HTERT RPE-1 (cell line): ENCODE measurements around the gene OR2T34.
"Not testable (repeated sequence)": the region's sequence is repeated elsewhere in the genome, so short reads cannot be mapped to it uniquely, and the experiment has no call there.

Experiments
- in situ Hi-C: fragments of 300-500 bp; cut with MboI; formaldehyde crosslinking; loops from 4 replicates; pipeline ENCODE4 v1.14.3; 2020; ENCODE audit warnings: low sequenced_read_pairs

Gene OR2T34

GRCh38 chr1:248574657-248575056, at the start of gene OR2T34:
Gene OR2T34 (minus strand): TSS chr1:248574757. CDS start chr1:248574757, 0 bp downstream.
- in situ Hi-C loops = not testable (repeated sequence)

- in situ Hi-C loops = no loop called here
These were observed 48.0 kb upstream of the OR2T34 start for GRCh38 chr1:248622570-248623001.

GRCh38 chr1:248621770-248622169, 47.2 kb upstream of the OR2T34 start:
- in situ Hi-C loops = no loop called here

- in situ Hi-C loops = no loop called here
These were observed 44.3 kb upstream of the OR2T34 start for GRCh38 chr1:248618878-248619277.

- in situ Hi-C loops = no loop called here
These were observed 43.6 kb upstream of the OR2T34 start for GRCh38 chr1:248618119-248618518.

GRCh38 chr1:248613742-248614141, 39.2 kb upstream of the OR2T34 start:
- in situ Hi-C loops = no loop called here

GRCh38 chr1:248611883-248612414, 37.4 kb upstream of the OR2T34 start:
- in situ Hi-C loops = no loop called here

- in situ Hi-C loops = no loop called here
These were observed 35.7 kb upstream of the OR2T34 start for GRCh38 chr1:248610301-248610700.

GRCh38 chr1:248599396-248599795, 24.8 kb upstream of the OR2T34 start:
- in situ Hi-C loops = no loop called here

GRCh38 chr1:248597589-248597988, 23.0 kb upstream of the OR2T34 start, which contains the start of gene OR2T10:
Gene OR2T10 (minus strand): TSS chr1:248597700. CDS start chr1:248593768, 3,932 bp downstream.
- in situ Hi-C loops = no loop called here

GRCh38 chr1:248596615-248597014, 22.1 kb upstream of the OR2T34 start:
- in situ Hi-C loops = no loop called here

- in situ Hi-C loops = no loop called here
These were observed 18.7 kb upstream of the OR2T34 start for GRCh38 chr1:248593226-248593625.

GRCh38 chr1:248592655-248593054, 18.1 kb upstream of the OR2T34 start:
- in situ Hi-C loops = no loop called here

- in situ Hi-C loops = no loop called here
These were observed 15.5 kb upstream of the OR2T34 start for GRCh38 chr1:248590055-248590454.

- in situ Hi-C loops = no loop called here
These were observed 14.8 kb upstream of the OR2T34 start for GRCh38 chr1:248589334-248589733.

GRCh38 chr1:248585266-248585665, 10.7 kb upstream of the OR2T34 start:
- in situ Hi-C loops = no loop called here

GRCh38 chr1:248576260-248576980, 1.9 kb upstream of the OR2T34 start:
- in situ Hi-C loops = no loop called here

- in situ Hi-C loops = not testable (repeated sequence)
These were observed 701 bp downstream of the OR2T34 start for GRCh38 chr1:248573856-248574255.

GRCh38 chr1:248572049-248572448, 2.5 kb downstream of the OR2T34 start:
- in situ Hi-C loops = not testable (repeated sequence)

- in situ Hi-C loops = not testable (repeated sequence)
These were observed 3.7 kb downstream of the OR2T34 start for GRCh38 chr1:248570811-248571210.

GRCh38 chr1:248569049-248569448, 5.5 kb downstream of the OR2T34 start:
- in situ Hi-C loops = not testable (repeated sequence)

- in situ Hi-C loops = not testable (repeated sequence)
These were observed 8.8 kb downstream of the OR2T34 start for GRCh38 chr1:248565530-248566373.
